ENCODE measurements around the gene TPR.

DNA sequence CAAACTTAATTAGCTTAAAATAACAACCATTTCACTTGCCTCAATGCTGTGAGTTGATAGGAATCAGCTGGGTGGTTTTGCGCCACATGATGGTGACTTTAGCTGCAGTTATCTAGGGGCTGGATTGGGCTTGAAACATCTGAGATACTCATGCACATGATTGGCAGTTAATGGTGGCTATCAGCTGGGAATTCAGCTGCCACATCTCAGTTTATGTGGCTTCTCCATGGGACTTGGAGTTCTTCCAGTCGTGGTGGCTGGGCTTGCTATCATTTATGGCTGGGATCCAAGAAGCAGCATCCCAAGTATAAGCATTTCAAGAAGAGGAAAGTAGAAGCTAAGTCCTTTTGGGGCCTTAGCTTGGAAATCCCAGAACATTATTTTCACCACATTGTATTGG lies 49.5 kb upstream of the TPR start:
- TF ChIP-seq CTCF (conservative IDR thresholded peaks at IDR 0.05 in 1 of 2, IDR thresholded peaks at IDR 0.05 in 1 of 2; ENCODE audit: extremely low read depth in 1 of 2, insufficient read depth in 1 of 2, low read depth in 1 of 2, low read length in 2 of 2) (no peak), EZH2 (IDR thresholded peaks at IDR 0.05; ENCODE audit: borderline replicate concordance, low read length) (no peak)

Data from mammary epithelial cell (primary cell).